ENCODE data around the gene FICD.
"Not testable (repeated sequence)": the region's sequence is repeated elsewhere in the genome, so short reads cannot be mapped to it uniquely, and the experiment has no call there.

The FICD gene

GRCh38 chr12:108538616-108539195 lies 23.6 kb downstream of the FICD start:
- no peak for DNase-seq

- no peak for DNase-seq
Measured at GRCh38 chr12:108542320-108542719, 27.2 kb downstream of the FICD start.

- DNase-seq = no peak
Measured at GRCh38 chr12:108543652-108544051, 28.6 kb downstream of the FICD start.

DNA sequence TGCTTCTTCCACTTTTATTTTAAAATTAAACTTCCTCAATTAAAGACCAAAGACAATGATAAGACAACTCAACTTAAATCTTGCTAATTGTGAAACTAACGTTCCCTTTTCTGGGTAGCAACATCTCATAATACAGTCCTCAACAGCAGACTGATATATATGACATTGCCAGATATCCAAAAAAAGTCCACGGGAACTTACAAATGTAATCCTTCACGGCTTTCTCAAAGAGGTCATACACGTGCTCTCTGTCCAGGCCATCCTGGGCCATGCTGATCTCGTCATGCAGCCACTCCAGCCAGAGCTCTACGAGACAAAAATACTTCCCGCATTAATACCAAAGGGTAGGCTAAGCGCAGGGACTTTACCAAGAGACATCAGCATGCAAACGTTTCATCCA lies 32.6 kb downstream of the FICD start:
- no peak for DNase-seq

DNA sequence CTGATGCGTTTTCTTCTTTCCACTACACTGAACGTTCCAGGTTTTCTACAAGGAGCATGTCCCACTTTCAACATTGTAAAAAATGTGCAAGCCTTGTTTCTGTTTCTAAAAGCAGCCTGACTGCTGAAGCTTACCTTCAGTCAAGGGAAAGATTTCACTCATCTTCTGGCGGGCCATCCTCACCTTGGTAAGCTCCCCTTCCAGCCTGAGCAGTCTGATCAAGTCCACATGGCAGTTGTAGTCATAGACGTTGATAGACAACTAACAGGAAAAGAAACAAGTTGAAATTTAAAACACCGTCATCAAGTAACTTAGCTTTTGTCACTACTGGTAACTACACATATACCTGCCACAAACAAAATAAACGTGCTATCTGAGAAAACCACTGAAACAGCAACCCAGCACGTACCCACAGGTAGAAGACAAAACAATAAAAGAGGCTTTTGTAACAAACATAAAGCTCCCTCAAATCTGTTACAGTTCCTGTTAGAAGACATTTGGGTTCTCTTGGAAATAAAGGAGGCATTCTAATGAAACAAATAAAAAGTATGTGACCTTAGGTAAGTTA lies 34.0 kb downstream of the FICD start:
- no peak for DNase-seq

DNA sequence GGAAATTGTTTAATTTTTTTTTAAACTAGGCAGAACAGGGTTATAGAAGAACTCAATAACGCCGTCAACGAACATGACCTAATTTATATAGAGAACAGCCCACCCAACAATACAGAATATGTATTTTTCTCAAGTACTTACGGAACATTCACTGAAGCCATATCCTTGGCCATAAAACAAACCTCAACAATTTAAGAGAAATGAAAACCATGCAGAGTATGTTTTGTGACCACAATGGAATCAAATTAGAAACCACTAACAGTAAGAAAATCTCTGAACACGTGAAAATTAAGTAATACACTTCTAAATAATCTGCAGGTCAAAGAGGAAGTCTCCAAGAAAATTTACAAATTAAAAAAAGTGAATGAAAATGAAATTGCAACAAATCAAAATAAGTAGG lies 36.5 kb downstream of the FICD start:
- no peak for DNase-seq

GRCh38 chr12:108553799-108554198 lies 38.7 kb downstream of the FICD start:
- DNase-seq = no peak

GRCh38 chr12:108555383-108555782 lies 40.3 kb downstream of the FICD start:
- not testable (repeated sequence) for DNase-seq

GRCh38 chr12:108559007-108559655 lies 44.1 kb downstream of the FICD start:
- no peak for DNase-seq

DNA sequence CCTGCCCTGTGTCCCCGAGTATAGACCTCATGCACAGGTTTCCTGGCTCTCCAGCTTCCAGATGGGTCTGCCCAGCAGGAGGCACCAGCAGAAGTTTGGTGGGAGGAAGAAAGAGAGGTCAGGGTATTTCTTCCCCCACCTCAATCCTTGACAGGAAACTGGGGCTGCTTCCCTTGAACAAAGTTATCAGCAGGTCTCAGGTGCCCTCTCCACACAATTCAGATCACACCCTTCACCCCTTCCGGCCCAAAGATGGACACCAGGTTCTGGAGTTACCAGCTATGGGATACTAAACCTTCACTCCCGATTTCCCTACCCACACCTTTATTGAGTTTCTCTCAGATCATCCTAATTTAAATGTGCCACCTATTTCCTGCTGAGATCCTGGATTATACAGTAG lies 44.7 kb downstream of the FICD start:
- no peak for DNase-seq

GRCh38 chr12:108560321-108560721 lies 45.2 kb downstream of the FICD start:
- DNase-seq = no peak

GRCh38 chr12:108560752-108561719 lies 46.0 kb downstream of the FICD start, which contains the start of gene SART3:
Gene SART3 (minus strand): TSS chr12:108561173. CDS start chr12:108561154, 19 bp downstream.
- DNase-seq = peak; percentile 83 to 91

GRCh38 chr12:108561852-108562347 lies 46.8 kb downstream of the FICD start:
- peak in 1 of 2 experiments; percentile 51 for DNase-seq

- DNase-seq = peak; percentile 96
Measured at GRCh38 chr12:108562348-108563135, 47.5 kb downstream of the FICD start, which contains the start of gene ISCU. Gene ISCU (plus strand): TSS chr12:108562596. CDS start chr12:108562623, 27 bp downstream.

DNA sequence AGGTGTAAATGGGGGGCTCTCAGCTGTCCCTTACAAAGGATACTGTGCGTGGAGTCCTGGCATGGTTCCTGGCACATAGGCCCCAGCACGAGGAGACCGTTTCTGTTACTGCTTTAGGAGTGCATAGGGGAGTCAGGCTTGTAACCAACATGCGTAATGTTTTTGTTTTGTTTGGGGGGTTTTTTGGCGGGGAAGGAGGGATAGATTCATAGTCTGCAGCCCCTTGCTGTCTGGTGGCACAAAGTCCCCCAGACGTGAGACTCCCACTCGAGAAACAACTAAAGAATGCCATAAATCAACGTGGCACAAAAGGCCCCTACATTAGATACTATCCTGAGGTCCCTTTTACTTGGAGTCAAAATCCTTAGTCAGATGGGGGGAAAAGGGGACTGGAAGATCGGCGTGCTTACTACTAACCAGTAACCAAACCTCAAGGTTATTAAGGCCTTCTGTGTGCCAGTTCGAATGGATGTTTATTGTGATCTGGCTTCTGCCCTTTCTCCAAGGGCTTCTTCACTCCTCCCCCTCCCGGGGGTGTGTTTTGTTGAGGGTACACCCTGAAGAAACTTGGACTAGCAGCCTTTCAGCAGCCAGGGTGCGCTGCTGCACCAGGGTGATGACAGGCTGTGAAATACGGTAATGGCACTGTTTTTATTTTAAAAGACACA lies 48.2 kb downstream of the FICD start:
- DNase-seq = peak; percentile 67 to 87

DNA sequence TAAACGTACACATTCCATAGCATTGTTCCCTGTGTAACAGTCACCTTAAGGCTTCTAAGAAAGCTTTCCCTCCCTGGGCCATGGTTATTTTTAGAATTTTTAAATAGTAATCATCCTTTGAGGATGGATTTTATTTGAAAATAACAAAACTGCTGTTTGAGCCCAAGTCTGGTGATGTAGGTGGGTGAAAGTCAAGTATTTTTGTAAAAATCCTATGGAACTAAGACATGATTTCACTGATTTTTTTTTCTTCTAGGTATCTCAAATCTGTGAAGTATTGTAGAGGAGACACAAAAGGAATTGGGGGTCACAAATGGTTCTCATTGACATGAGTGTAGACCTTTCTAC lies 48.7 kb downstream of the FICD start:
- no peak for DNase-seq

- DNase-seq = peak in 1 of 2 experiments; percentile 3
Measured at GRCh38 chr12:108564724-108565123, 49.6 kb downstream of the FICD start.

- no peak for DNase-seq
Measured at GRCh38 chr12:108565146-108565545, 50.1 kb downstream of the FICD start.

- peak; percentile 90 to 96 for DNase-seq
Measured at GRCh38 chr12:108565976-108566375, 50.9 kb downstream of the FICD start.

- DNase-seq = no peak
Measured at GRCh38 chr12:108566452-108566851, 51.4 kb downstream of the FICD start.

All from NCI-H2081 (cell line).